Measurements from ENCODE around the gene RAPH1.

Gene RAPH1

GRCh38 chr2:203453858-203454451, 81.1 kb downstream of the RAPH1 start:
- H3K27ac ChIP-seq = no peak overlapping the region
- TF ChIP-seq CTCF (conservative IDR thresholded peaks at IDR 0.05) = peak; percentile 83

DNA sequence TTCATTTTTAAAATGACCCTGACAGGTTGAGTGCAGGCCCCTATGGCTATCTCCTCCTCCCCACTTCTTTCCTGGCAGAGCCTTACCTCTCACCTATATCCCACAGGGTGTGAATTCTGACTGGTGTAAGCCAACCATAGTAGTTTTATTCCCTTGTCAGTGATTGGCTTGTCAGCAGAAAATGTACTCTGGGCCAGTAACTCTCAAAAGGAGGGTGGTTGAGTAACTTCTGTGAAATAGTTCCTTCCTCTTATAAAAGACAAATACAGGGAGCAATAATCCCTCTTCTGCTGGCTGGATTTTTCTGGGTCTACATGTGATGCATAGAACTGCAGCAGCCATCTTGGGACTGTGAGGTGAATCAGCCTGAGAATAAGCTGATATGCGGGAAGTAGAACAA, 83.4 kb downstream of the RAPH1 start:
- no peak for TF ChIP-seq CTCF (conservative IDR thresholded peaks at IDR 0.05)
- H3K27ac ChIP-seq = no peak overlapping the region

- H3K27ac ChIP-seq = no peak overlapping the region
- no peak for TF ChIP-seq CTCF (conservative IDR thresholded peaks at IDR 0.05)
These were observed 84.1 kb downstream of the RAPH1 start for GRCh38 chr2:203451011-203451410.

DNA sequence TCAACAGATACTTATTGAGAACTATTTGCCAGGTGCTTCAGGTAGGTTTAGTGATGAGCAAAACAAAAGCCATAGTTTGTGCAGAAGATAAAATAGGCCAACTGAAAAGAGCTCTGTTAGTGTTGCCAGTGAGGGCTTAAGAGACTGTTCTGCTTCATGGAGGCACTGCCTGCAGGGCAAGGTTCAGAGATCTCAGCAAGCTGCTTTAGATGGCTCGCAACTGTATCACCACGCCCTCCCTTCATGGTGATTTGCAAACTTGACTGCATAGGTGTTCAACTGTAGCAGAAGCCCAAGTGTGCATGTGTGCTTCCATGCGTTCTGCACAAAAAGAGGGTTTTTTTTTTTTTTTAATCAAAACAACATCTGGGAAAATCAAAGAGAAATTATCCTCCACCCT, 84.5 kb downstream of the RAPH1 start:
- no peak overlapping the region for H3K27ac ChIP-seq
- no peak for TF ChIP-seq CTCF (conservative IDR thresholded peaks at IDR 0.05)

DNA sequence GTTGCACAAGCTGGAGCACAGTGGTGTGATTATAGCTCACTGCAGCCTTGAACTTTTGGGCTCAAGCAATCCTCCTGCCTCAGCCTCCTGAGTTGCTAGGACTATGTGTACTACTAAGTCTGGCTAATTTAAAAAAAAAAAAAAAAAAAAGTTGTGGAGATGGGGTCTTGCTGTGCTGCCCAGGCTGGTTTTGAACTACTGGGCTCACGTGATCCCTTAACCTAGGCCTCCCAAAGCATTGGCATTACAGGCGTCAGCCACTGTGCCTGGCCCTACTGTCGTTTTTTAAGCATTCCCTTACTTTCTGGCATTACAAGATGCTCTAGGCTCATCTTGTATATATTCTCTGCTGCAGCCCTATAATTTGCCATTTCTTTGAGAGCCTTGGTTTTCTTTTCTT, 88.3 kb downstream of the RAPH1 start:
- TF ChIP-seq CTCF (conservative IDR thresholded peaks at IDR 0.05) = no peak
- no peak overlapping the region for H3K27ac ChIP-seq

DNA sequence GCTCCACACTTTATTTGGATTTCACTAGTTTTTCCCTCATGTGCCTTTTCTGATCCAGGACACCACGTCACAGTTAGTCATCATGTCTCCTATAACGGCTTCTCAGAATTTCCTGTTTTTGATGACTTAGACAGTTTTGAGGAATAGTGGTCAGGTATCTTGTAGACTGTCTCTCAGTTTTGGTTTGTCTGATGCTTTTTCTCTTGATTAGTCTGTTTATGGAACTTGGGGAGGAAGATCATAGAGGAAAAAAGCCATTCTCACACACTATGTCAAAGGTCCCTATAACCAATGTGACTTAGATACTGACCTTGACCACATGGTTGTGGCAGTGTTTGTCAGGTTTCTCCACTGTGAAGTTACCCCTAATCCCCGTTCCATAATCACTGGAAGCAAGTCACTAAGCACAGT, 89.0 kb downstream of the RAPH1 start:
- TF ChIP-seq CTCF (conservative IDR thresholded peaks at IDR 0.05) = no peak
- no peak overlapping the region for H3K27ac ChIP-seq

GRCh38 chr2:203444738-203445137, 90.4 kb downstream of the RAPH1 start:
- H3K27ac ChIP-seq = no peak overlapping the region
- no peak for TF ChIP-seq CTCF (conservative IDR thresholded peaks at IDR 0.05)
